ENCODE results near the gene L3MBTL4.
"Not testable (repeated sequence)": the region's sequence is repeated elsewhere in the genome, so short reads cannot be mapped to it uniquely, and the experiment has no call there.

L3MBTL4 gene

DNA sequence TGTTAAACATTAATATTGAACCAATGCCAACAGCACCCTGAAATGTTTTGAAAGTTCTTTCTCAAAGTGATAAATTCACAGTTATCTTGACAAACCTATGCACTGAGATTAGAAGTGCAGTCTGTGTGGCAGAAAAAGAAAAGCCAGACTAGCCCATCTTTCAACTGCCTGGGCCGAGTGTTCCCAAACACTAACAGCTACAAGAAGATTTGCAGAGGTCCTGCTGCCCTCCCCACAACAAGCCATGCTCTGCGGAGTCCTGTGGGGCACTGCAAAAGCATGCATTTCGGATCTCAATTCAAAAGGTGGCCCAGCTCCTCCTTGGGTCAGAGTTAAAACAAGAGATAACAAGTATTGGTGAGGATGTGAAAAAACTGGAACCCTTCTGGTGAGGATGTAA is 311.0 kb downstream of the L3MBTL4 start:
- DNase-seq: no peak

DNA sequence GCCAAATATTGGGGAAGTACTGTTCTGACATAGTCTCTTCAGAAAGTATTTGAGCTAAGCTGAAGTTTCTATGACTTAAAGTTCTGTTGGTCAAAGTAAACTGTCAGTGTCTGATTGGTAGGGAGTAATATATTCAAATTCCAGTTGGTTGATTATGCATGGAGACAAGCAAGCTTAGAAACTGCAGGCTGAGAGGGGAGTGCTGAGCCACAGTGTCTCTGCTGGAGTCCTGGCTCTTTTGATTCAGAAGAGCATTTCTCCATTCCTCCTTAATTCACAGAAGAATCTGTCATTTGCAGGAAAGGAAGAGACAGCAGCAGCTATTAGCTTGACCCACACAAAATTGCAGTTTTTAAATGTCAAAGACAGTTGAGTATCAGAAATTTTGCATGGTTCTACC is 318.0 kb downstream of the L3MBTL4 start:
- DNase-seq: no peak

DNA sequence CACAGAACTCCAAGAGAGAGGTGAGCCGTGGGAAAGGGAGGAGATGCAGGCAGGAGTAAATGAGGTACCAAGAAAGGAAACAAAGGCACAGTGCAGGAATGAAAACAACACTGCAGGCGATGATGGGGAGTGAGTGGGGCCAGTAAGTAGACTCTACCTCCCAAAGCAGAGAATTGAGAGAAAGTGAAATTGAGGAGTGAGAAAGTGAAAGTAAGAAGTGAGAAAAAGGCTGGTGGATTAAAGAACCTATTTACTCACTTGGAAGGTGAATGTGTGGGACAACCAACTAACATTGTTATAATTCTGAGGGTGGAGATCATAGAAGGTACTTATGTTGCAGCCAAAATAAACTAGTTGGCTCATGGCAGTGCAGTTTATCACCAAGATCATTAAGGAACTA is 326.3 kb downstream of the L3MBTL4 start:
- DNase-seq: no peak

DNA sequence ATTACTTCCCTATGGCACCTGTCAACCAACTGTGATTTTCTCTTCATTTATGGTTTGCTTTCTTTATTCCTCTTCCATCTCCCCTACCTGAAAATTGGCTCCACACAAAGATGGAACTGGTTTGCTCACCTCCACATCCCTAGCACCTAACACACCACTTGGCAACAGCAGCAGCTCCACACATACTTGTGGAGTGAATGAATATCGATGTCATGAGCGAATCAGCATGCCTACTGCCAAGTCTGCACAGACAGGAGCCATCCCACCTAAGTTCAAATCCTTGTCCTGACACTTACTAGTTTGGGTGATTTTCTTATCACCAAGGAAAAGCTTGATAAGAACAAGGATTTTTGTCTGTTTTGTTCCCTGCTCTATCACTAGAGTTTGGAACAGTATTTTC is 328.0 kb downstream of the L3MBTL4 start:
- DNase-seq: no peak

DNA sequence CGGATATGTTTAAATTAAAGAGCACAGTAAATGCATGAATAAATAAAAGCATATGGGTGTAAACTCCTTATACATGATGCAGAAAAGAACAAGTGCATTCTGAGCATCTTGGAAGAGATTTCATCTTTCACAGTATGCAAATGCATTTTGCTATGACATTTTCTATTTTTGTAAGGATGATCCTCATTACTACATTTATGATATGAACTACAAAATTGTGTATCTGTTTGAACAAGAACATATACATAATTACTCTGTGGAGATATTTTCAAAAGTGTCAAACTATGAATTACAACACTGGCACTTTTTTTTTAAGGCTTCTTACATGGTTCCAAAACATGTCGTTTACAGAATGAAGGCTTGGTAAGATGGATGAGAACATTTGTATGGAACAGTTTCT is 335.3 kb downstream of the L3MBTL4 start:
- no peak for DNase-seq

DNA sequence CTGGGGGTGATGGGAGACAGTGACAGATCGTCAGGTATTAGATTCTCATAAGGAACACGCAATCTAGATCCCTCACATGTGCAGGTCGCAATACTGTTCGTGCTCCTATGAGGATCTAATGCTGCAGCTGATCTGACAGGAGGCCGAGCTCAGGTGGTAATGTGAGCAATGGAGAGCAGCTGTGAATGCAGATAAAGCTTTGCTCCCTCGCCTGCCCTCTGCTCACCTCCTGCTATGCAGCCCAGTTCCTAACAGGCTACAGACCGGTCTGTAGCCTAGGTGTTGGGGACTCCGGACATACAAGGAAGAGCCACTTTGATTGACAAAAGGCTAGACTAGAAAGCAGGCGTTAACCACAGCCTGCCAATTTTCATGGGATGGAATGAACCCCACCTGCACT is 335.8 kb downstream of the L3MBTL4 start:
- DNase-seq: no peak

DNA sequence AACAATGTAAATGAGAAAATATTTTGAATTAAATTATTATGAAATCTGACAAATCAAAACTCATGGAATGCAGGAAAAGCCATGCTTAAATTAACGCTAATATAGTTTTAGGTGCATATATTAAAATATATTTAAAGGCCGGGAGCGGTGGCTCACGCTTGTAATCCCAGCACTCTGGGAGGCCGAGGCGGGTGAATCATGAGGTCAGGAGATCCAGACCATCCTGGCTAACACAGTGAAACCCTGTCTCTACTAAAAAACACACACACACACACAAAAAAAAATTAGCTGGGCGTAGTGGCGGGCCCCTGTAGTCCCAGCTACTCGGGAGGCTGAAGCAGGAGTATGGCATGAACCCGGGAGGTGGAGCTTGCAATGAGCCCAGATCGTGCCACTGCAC is 342.3 kb downstream of the L3MBTL4 start:
- DNase-seq: not testable (repeated sequence)

DNA sequence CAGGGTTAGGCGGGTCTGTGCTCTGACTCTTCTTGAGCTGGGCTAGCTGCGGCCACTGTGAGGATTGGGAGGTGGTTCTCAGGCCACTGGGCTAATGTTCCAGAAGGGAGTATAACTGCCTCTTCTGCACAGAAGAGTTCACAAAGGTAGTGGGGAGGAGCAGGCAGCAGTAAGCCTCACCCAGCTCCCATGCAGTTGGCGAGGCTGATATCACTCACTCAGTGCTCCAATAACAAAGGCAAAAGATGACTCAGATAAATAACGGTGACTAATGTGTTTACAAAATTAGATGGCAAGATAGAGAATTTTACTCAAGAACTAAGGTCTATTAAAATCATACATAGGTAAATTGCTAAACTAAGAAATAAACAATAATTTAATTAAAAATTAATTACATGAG is 345.2 kb downstream of the L3MBTL4 start:
- DNase-seq: no peak

DNA sequence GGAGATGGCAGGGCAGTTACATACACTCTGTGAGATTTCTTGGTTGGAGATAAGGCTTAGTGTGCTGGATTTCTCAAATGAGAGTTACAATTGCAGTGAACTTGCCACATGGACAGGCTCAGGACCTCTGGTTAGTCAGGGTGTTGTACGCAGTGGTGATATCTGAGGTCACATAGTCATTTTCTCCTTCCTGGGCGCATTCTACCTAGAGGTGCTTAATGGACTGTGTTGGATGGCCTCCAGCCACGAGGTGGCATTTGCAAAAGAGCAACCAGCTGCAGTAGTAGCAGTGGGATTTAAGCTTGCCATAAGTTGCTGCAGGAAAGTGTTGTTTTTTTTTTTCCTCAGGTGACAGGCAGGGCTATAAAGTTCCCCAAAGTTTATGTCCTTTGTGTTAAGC is 345.6 kb downstream of the L3MBTL4 start:
- no peak for DNase-seq

DNA sequence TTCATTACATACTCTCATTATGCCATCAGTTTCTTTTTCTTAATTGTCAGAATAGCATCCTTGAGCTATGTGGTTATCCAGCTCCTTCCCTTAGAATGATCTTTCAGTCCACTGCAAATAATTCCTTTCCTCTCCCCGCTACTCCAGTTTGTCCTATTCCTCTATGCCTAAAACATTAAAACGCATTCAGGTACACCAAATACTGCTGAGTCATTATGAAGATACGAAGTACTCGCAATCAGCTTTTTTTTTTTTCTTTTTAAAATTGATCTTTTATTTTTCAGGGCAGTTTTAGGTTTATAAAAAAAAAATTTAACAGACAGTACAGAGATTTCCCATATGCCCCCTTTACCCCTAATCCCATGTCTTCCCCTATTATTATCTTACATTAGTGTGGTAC is 354.6 kb downstream of the L3MBTL4 start:
- no peak for DNase-seq

DNA sequence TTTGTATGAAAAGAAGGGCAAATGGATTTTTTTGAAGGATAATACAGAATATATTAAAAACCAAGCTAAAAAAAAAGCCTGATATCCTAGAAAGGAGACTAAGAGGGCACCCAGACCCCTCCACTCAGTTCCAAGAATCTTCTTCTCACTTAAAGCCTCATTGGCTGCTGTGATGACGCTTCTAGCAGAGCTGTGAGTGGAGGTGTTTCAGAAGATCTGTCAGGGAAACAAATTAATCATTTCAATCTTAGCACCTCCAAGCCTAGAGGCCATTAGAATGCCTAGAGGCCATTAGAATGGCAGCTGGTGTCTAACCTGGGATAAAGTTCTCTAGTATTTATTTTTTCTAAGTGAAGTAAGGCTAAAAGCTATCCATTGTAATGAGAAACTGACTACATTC is 355.2 kb downstream of the L3MBTL4 start:
- DNase-seq: no peak

DNA sequence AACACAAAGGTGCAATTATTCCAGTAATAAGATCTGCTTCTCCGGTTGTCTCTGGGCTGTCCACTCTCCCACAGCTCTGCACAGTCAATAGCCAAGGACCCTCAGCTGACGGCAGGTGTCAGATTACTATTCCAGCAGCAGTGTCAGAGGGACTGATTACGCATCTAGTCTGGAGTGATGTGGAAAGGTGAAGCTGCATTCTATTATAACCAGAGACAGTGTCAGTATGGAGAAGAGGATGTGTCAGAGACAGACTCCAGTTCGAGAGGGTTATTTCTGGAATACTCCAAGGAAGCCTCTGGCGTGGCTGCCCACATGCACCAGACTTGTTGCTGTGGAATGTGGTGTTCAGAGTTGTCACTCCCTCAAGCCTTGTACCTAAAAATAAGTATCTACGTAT is 355.8 kb downstream of the L3MBTL4 start:
- DNase-seq: peak; percentile 35

DNA sequence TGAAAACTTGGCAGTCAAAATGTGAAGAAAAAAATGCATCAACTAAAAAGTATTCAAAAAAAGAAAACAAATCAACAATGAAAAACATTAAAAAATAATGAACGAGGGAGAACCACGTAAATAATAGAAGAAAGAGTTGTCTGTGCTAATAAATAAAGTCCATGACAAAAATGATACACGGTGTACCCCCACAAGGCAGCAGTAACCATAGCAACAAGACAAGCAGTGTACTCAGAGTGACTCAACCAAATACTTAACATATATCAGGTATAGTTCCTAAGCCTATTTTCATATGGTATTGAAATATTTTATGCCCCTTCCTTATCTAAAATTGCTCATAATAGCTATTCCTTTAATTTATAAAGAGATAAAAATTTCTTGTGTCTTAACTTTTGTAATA is 357.1 kb downstream of the L3MBTL4 start:
- DNase-seq: no peak

DNA sequence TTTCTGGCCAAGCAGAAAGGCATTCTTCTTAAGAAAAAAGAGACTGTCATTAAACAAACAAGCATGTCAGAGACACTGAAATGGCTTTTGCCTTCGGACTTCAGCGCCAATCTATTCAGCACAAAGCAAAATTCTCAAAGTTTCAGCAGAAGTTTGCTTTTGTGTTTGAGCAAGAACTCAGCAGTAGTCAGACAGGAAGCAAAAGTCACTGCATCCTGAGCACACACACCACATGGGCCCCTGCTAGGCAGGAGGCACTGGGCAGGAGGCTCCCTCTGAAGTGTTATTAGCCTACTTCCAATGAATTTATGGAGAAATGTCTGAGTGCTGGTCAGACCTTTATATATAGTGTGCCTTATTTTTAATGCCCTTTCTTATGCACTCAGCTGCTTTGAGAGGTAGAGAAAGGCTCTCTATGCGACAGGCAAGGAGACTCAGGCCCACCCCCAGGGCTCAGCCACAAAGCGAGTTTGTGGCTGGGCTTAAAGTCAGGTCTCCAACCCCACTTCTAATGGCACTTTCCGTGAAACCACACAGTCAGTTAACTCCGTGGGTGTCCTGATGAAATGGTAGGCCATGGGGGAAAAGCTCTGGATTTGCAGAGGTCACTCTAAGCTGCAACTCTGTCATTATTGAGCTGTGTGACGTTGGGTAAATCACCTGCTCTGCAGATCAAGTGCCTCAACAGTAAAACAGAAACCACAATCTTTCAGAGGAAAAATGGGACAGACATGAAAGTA is 358.4 kb downstream of the L3MBTL4 start:
- DNase-seq: no peak

DNA sequence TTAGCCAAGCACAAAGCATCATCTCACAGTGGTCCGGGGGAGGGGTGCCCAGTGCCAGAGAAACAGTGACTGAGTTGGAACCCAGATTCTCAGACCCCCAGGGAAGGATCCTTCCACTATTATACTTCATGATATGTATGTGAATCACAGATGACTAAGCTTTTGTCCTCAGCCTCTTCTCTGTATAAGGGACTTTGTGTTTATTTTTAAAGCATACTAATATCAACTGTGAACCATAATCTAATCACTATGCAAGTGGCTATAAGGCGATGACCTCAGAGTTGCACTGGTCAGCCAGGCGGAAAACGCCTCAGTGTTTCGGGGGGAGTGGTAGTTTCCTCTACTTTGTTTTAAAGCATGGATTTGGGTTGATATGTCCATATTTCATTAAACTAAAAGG is 359.0 kb downstream of the L3MBTL4 start:
- DNase-seq: no peak

DNA sequence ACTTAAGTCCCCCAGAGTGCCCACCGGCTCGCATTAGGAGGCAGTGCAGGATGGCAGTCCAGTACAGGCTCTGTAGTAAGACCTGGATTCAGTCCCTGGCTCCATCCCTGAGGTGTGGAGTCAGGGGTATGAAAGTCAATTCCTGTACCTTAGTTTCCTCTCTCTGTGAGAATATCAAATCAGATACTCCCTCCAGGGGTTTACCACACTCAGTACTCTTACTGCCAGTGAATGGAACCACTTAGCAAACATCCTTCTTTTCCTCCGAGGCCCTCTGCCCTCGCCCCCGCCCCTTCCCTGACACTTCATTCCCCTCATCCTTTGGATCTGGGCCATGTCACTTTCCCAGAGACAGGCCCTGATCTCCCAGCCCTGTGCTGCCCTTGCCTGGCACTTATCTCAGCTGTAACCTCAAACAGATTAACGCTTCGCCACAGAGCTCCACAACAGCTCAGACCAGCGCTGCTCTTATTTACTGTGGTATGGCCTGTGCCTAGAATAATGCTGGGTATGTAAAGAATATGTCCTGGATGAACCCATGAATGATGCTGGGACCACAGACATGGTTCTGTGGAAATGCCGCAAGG is 360.4 kb downstream of the L3MBTL4 start:
- no peak for DNase-seq

DNA sequence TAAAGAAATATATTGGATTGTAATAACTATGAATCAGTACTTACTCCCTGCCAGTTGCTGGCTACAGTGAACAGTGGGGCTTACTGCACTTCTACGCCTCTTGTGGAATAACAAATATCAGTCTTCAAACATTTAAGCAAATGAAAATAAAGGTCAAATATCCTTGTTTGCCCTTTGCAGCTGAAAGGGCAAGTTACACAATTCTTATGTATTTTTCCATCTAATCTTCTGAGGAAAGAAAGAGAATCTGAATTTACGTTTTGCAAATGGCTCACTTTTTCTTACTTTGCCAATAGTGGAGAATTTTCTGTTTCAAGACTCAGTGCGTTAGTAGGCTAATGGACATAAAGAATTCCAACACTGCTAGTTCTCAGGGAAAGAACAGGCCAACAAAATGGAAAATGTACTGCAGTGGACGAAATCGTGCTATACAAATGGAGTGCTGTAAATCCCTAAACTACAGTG is 362.2 kb downstream of the L3MBTL4 start:
- no peak for DNase-seq

DNA sequence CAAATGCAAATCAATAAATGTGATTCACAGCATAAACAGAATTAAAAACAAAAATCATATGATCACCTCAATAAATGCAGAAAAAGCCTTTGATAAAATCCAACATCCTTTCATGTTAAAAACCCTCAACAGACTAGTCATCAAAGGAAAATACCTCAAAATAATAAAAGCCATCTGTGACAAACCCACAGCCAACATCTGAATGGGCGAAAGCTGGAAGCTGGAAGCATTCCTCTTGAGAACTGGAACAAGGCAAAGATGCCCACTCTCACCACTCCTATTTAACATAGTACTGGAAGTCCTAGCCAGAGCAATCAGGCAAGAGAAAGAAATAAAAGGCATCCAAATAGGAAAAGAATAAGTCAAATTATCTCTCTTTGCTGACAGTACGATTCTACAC is 367.1 kb downstream of the L3MBTL4 start:
- not testable (repeated sequence) for DNase-seq

DNA sequence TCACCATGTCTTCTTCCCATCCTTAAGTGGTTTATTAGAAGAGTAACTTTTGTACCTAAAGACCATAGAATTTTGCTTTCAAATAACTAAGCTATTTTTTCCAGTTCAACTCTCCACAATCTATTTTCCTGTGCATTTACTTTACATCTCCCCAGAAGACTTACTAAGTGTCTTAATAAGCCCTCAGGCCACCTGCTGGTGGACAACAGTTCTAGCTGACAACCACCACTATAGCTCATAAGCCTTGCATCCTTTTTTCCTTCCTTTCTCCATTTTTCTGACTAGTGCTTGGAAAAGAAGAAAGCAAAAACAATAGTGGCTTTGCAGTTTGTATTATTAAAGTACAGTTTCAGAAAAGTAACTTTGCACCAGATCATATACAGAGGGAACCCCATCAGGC is 369.9 kb downstream of the L3MBTL4 start:
- no peak for DNase-seq

DNA sequence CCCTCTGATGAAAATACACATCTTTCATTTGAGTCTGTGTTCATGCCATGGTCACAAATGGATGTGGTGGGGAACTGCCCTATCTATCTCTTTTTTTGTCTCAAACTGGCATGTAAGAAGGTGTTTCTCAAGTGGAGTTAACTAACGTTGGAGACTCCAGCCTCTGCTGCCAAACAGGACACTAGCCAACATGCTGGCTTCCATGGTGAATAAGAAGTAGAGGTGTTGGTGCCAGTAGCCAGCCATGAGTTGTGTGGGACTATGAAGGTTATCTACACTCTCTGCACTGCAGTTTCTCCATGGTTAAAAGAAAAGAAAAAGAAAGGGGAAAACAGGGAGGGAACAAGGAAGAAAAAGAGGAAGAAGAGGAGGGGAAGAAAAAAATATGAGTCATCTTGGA is 370.4 kb downstream of the L3MBTL4 start:
- no peak for DNase-seq

DNA sequence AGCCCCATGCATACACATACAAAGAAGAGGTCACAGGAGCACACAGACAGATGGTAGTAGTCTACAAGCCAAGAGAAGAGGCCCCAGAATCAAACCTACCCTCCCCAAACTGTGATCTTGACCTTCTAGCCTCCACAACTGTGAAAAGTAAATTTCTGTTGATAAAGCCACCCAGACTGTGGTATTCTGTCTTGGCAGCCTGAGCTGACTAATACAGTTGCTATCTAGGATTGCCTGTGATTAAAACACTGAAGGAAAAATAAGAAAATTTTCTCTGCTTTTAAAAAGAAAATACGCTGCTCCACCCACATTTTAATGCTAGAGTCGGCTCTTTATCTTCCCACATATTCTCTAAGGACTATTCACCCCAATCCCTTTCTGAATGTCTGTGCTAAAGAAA is 375.7 kb downstream of the L3MBTL4 start:
- DNase-seq: no peak

DNA sequence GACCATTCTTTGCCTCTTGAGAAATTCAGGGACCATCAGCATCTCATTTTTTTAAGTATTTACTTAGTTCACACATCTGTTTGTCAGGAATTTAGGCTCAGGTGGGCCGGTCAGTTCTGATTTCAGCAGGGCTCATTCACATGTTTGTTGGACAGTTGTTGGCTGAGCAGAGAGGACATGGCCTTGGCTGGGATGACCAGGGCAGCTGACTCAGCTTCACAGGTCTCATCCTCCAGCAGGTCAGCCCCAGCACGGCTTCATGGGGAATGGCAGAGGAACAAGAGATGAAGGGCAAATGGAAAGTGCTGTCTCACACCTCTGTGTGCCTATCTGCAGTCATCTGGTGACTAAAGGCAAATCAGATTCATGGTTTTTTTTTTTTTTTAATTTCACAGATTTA is 383.3 kb downstream of the L3MBTL4 start:
- DNase-seq: no peak

DNA sequence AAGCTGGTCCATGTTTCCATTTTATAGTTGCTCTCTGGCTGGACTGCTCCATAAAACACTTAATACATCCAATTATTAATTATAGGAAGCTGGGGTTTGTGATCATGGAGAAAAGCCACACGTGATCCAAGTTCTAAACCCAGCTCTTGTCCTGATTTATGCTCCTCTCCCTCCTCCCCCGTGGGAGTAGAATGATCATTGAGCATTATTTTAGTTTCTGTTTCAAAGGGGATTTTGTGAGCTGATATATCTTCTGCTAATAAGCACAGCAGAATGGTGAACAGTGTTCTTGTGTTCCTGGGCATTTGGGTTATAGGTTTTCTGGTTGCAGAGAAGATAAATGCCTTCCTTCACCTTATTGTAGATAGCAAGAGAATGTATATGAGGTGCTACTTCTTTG is 383.7 kb downstream of the L3MBTL4 start:
- no peak for DNase-seq

DNA sequence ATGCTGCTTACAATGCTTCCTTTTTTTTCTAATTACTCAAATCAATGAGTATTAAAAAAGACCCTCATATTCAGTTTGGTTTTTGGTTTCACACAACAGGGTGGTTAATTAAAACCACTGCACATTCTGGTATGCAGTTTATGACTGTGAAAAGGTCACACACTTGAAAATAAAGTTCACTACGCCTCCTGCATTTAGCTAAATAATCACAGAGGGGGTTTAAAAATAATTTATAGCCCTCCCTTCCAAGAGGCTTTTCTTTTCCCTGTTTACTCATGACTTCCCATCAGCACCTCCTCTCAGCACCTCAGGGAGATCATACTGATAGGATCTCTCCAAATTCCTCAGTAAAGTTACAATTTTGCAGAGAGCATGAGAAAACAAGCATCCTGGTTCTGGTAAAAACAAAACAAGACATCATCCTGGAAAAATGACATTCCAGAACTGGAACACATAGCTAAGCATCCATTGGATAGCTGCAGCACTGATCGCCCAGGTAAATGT is 389.9 kb downstream of the L3MBTL4 start:
- no peak for DNase-seq

Data from right kidney (tissue), 1 donor.